Neural cell (in vitro differentiated cells): ENCODE results near the gene KCTD11.

ENCODE experiments used
- CTCF ChIP-seq: fragments of 450-650 bp; IDR thresholded peaks from 2 replicates; pipeline ENCODE4 v1.5.1; 2014; ENCODE audit warnings: antibody characterized with exemption, mild to moderate bottlenecking, moderate library complexity; ENCODE audit not compliant: poor library complexity, severe bottlenecking
- EZH2 ChIP-seq: fragments of 200-600, 300-800 bp; shearing (Covaris generic), sonication (generic); IDR thresholded peaks from 2 replicates; pipeline ENCODE4 v1.6.1; 2014; ENCODE audit warnings: antibody characterized with exemption, low read length, borderline replicate concordance, mild to moderate bottlenecking; ENCODE audit not compliant: insufficient read depth, poor library complexity, severe bottlenecking
- MXI1 ChIP-seq: fragments of 450-650 bp; conservative IDR thresholded peaks from 2 replicates; pipeline ENCODE4 v1.6.1; 2014; ENCODE audit warnings: antibody characterized with exemption, mild to moderate bottlenecking; ENCODE audit not compliant: poor library complexity, severe bottlenecking
- POLR2AphosphoS5 ChIP-seq: IDR thresholded peaks from 2 replicates; pipeline ENCODE4 v1.6.1; 2012
- REST ChIP-seq: IDR thresholded peaks from 2 replicates; pipeline ENCODE4 v1.6.1; 2012; ENCODE audit warnings: borderline replicate concordance
- SMC3 ChIP-seq: fragments of 450-650 bp; conservative IDR thresholded peaks from 2 replicates; pipeline ENCODE4 v1.6.1; 2014; ENCODE audit warnings: antibody characterized with exemption, mild to moderate bottlenecking, moderate library complexity; ENCODE audit not compliant: poor library complexity

GRCh38 chr17:7346761-7347614, 5.0 kb upstream of the KCTD11 start:
- TF ChIP-seq CTCF, result no peak
- no peak for TF ChIP-seq SMC3
- no peak for TF ChIP-seq EZH2
- TF ChIP-seq REST, result no peak
- TF ChIP-seq MXI1, result no peak
- no peak for TF ChIP-seq POLR2AphosphoS5
